ENCODE results near the gene RNF144B. TPM values are rescaled to one million over a fixed set of nuclear protein-coding genes. Genes with fewer than 3 reads are reported as not detected.
"Not testable (repeated sequence)": the region's sequence is repeated elsewhere in the genome, so short reads cannot be mapped to it uniquely, and the experiment has no call there.

The RNF144B gene
- total RNA-seq, 1 donor from 2014 or later = 10.2 TPM

DNA sequence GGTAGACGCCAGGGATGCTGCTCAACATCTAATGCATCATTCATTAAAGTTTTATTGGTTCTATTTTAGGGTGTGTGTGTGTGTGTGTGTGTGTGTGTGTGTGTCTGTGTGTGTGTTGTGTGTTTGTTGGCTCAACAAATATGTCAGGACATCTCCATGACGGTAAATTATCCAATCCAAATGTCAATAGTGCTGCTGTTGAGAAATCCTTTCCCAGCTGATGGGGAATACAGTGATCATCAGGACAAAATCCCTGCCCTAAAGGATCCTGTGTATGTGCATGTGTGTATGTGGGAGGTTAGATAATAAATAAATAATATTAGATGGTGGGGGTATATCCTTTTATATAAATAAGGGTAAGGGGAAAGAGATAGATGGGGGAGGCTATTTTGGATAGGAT lies 59.6 kb downstream of the RNF144B start:
- Mint-ChIP-seq H3K36me3 (ENCODE audit: low read depth) (no peaks in the 10 kb centered on the region), H3K27me3 (ENCODE audit: low read depth) (no peaks in the 10 kb centered on the region), H3K27ac (ENCODE audit: unreplicated experiment) (no peak overlapping the region), H3K4me1 (ENCODE audit: low read depth) (peaks cover 10% of the 10 kb centered on the region), H3K9me3 (ENCODE audit: low read depth) (no peaks in the 10 kb centered on the region), H3K4me3 (ENCODE audit: unreplicated experiment) (no peak overlapping the region)
- DNase-seq (ENCODE audit: low spot score) = no peak
- TF ChIP-seq, protein P1, sequence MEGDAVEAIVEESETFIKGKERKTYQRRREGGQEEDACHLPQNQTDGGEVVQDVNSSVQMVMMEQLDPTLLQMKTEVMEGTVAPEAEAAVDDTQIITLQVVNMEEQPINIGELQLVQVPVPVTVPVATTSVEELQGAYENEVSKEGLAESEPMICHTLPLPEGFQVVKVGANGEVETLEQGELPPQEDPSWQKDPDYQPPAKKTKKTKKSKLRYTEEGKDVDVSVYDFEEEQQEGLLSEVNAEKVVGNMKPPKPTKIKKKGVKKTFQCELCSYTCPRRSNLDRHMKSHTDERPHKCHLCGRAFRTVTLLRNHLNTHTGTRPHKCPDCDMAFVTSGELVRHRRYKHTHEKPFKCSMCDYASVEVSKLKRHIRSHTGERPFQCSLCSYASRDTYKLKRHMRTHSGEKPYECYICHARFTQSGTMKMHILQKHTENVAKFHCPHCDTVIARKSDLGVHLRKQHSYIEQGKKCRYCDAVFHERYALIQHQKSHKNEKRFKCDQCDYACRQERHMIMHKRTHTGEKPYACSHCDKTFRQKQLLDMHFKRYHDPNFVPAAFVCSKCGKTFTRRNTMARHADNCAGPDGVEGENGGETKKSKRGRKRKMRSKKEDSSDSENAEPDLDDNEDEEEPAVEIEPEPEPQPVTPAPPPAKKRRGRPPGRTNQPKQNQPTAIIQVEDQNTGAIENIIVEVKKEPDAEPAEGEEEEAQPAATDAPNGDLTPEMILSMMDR (IDR thresholded peaks at IDR 0.05) = no peak

DNA sequence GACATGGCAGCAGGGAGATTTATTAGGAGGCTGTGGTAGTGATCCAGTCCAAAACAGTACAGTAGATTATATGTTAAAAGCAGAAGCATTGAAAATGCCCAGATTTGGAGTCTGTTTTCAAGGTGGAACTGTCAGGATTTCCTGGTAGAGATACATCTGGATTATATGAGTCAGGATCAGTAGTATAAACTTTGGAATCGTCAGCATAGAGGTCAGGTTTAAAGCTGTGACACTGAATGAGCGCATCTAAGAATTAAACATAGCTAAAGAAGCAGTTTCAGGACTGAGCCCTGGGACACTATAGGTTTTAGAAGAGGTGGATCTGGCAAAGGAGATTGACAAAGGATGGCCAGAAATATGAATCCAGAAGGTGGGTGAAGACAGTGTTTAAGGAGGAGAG lies 60.4 kb downstream of the RNF144B start:
- TF ChIP-seq, protein P1 (IDR thresholded peaks at IDR 0.05) = no peak

DNA sequence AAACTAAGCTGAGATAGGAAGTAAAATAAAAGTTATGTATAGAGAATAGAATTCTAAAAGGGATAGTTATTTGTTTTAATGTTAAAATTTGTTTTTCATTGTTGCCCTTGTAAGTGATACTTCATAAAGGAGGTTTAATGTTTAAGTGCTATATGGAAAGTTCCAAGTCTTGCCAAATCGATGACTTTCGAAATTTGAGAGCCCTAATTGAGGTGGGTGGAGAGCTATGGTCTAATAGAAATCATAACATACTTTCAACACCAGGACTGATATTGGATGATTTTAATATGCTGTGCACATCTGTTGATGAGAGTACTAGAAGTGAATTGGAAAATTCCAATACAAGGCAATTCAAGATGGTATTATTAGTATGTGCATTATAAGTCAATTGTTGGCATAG lies 64.6 kb downstream of the RNF144B start:
- H3K4me1 Mint-ChIP-seq (ENCODE audit: low read depth) = peaks cover 7% of the 10 kb centered on the region
- H3K27me3 Mint-ChIP-seq (ENCODE audit: low read depth) = no peaks in the 10 kb centered on the region
- H3K4me3 Mint-ChIP-seq (ENCODE audit: unreplicated experiment) = no peak overlapping the region
- peaks cover 2% of the 10 kb centered on the region for H3K36me3 Mint-ChIP-seq (ENCODE audit: low read depth)
- TF ChIP-seq, protein P1 (IDR thresholded peaks at IDR 0.05) = no peak
- no peak overlapping the region for H3K27ac Mint-ChIP-seq (ENCODE audit: unreplicated experiment)
- no peaks in the 10 kb centered on the region for H3K9me3 Mint-ChIP-seq (ENCODE audit: low read depth)
- no peak for DNase-seq (ENCODE audit: low spot score)

More for the DNA sequence above, 60.4 kb downstream of the RNF144B start:
- H3K4me3 Mint-ChIP-seq (ENCODE audit: unreplicated experiment) = no peak overlapping the region
- H3K4me1 Mint-ChIP-seq (ENCODE audit: low read depth) = peaks cover 11% of the 10 kb centered on the region
- no peaks in the 10 kb centered on the region for H3K36me3 Mint-ChIP-seq (ENCODE audit: low read depth)
- no peaks in the 10 kb centered on the region for H3K9me3 Mint-ChIP-seq (ENCODE audit: low read depth)
- no peak overlapping the region for H3K27ac Mint-ChIP-seq (ENCODE audit: unreplicated experiment)
- DNase-seq (ENCODE audit: low spot score) = no peak
- no peaks in the 10 kb centered on the region for H3K27me3 Mint-ChIP-seq (ENCODE audit: low read depth)

DNA sequence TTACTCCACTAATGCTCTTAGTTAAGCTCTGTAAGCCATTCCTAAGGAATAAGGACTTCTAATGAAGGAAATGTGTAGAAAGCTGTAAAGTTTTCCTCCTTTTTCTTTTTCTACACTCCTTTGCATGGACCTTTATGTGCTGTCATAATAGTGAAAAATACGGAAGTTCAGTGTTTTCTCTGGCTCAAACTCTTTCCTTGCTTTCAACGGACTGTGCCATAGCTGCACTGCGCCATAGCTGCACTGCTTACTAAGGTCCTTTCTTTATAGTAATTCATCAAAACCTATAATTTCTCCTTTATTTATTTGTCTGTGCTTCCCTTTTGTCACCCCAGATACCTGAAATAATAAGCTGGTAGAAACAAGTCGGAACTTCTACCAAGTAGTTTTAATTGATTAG lies 67.3 kb downstream of the RNF144B start:
- no peaks in the 10 kb centered on the region for H3K27me3 Mint-ChIP-seq (ENCODE audit: low read depth)
- no peaks in the 10 kb centered on the region for H3K9me3 Mint-ChIP-seq (ENCODE audit: low read depth)
- TF ChIP-seq, protein P1 (IDR thresholded peaks at IDR 0.05) = no peak
- H3K4me1 Mint-ChIP-seq (ENCODE audit: low read depth) = peaks cover 14% of the 10 kb centered on the region
- H3K36me3 Mint-ChIP-seq (ENCODE audit: low read depth) = peaks cover 4% of the 10 kb centered on the region
- H3K27ac Mint-ChIP-seq (ENCODE audit: unreplicated experiment) = no peak overlapping the region
- no peak for DNase-seq (ENCODE audit: low spot score)
- no peak overlapping the region for H3K4me3 Mint-ChIP-seq (ENCODE audit: unreplicated experiment)

DNA sequence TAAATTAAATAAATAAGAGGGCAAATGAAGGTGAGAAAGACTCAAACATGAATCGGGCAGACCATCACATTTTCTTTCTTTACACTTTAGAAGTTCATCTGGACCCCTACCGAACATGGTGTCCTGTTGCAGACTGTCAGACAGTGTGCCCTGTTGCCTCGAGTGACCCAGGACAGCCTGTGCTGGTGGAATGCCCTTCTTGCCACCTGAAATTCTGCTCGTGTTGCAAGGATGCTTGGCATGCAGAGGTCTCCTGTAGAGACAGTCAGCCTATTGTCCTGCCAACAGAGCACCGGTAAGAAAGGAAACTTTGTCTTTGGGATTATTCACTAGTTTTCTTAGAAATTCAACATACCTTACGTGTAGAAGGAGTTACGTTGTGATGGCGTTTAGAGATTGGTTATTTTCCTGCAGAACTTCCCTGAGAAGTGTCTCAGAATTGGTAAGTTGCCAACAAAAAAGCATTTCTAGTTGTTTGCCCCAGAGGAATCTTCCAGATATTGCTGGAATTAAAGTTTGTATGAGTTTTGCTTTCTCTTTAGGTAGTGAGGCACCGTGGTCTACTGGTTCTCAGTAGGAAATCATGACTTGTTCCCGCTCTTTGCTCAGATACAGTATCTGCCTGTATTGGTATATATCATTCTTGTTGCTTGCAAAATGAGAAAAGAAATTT lies 70.1 kb downstream of the RNF144B start:
- peaks cover 6% of the 10 kb centered on the region for H3K4me1 Mint-ChIP-seq (ENCODE audit: low read depth)
- H3K27ac Mint-ChIP-seq (ENCODE audit: unreplicated experiment) = no peak overlapping the region

DNA sequence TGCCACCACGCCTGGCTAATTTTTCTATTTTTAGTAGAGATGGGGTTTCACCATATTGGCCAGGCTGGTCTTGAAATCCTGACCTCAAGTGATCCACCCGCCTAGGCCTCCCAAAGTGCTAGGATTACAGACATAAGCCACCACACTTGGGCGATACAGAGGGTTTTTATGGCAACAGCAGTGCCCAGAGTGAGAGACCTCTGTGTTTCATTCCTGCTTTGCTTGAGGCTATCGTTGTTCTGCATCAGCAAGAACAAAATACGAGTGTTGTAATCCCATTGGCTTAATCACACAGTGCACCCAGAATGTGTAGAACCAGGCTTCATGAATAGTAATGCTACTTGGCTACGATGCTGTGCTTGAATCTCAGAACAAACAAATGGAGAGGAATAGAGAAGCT lies 70.9 kb downstream of the RNF144B start:
- not testable (repeated sequence) for H3K9me3 Mint-ChIP-seq (ENCODE audit: low read depth); H3K4me3 Mint-ChIP-seq (ENCODE audit: unreplicated experiment); H3K27ac Mint-ChIP-seq (ENCODE audit: unreplicated experiment); H3K4me1 Mint-ChIP-seq (ENCODE audit: low read depth); DNase-seq (ENCODE audit: low spot score); H3K27me3 Mint-ChIP-seq (ENCODE audit: low read depth)
- H3K36me3 Mint-ChIP-seq (ENCODE audit: low read depth) = peaks cover 14% of the 10 kb centered on the region

More for the DNA sequence above, 70.1 kb downstream of the RNF144B start:
- no peak overlapping the region for H3K4me3 Mint-ChIP-seq (ENCODE audit: unreplicated experiment)
- H3K36me3 Mint-ChIP-seq (ENCODE audit: low read depth) = peaks cover 14% of the 10 kb centered on the region
- peaks cover 10% of the 10 kb centered on the region for H3K9me3 Mint-ChIP-seq (ENCODE audit: low read depth)
- no peak for DNase-seq (ENCODE audit: low spot score)
- TF ChIP-seq, protein P1 (IDR thresholded peaks at IDR 0.05) = no peak
- no peaks in the 10 kb centered on the region for H3K27me3 Mint-ChIP-seq (ENCODE audit: low read depth)

Data from chondrocyte (in vitro differentiated cells).